Activated naive CD8-positive, alpha-beta T cell treated with anti-CD3 and anti-CD28 coated beads, Interleukin-2, amount 50 U/mL, for 16 hours (primary cell): ENCODE data around the gene CUTC.
"Not testable (repeated sequence)": the region's sequence is repeated elsewhere in the genome, so short reads cannot be mapped to it uniquely, and the experiment has no call there.

ENCODE experiments used
- DNase-seq: peaks from one replicate; pipeline ENCODE4 v3.0.0-alpha.2; 2020; ENCODE audit warnings: low read depth, low spot score

The CUTC gene

DNA sequence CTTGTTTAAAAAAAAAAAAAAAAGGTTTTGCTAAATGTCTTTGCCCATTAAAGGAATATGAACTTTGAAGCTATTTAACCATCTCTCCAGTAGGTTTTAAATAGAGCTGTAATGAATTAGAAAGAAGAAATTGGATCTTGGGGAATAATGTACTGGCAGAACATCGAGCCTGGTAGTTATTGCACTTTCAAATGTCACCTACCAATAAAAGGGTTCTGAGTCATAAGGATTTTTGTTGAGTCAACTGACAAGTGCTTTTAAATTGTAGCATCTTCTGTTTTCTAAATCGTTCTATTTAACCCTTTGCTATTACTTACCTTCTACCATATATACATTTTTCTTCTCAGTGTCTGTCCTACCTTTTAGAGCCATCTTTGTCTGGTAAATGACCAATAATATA is 10.7 kb downstream of the CUTC start:
- DNase-seq, result no peak

DNA sequence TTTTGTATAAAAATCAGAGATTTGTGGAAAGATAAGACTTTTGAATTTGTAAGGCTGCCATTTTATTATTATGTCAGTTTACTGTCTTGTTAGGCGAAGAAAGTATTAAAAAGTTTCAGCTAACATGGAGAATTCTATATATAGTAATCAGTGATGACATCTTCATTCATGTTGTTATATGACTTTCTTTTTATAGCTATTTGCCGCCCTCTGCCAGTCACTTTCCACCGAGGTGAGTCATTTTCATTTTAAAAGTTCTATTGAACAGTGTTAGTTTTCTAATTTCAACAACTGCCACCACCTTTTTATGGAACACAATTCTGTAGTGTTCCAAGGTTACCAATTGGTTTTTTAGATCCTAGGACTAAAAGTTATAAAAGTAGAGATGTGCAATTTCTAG is 11.8 kb downstream of the CUTC start:
- no peak for DNase-seq

GRCh38 chr10:99746166-99746565 is 14.1 kb downstream of the CUTC start:
- DNase-seq, result not testable (repeated sequence)

GRCh38 chr10:99748823-99749451 is 16.9 kb downstream of the CUTC start:
- DNase-seq, result no peak

GRCh38 chr10:99750641-99751040 is 18.6 kb downstream of the CUTC start:
- no peak for DNase-seq

DNA sequence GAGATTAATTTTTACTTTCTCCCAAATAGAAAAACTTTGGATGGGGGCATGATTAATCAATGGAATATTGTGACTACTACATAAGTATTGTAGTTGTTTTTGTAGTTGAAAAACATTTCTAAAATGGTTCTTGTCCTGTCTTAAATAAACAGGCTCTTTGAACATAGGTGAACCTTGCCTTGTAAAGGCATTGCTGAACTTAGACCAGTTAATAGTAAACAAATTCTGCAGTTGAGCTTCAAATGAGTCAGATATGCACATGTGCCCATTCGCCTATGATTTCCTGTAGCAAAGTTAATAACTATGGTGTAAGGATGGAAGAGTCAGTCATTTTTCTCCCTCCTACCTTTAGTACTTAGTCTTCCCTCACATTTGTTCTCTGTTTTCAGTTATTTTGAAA is 22.6 kb downstream of the CUTC start:
- no peak for DNase-seq

DNA sequence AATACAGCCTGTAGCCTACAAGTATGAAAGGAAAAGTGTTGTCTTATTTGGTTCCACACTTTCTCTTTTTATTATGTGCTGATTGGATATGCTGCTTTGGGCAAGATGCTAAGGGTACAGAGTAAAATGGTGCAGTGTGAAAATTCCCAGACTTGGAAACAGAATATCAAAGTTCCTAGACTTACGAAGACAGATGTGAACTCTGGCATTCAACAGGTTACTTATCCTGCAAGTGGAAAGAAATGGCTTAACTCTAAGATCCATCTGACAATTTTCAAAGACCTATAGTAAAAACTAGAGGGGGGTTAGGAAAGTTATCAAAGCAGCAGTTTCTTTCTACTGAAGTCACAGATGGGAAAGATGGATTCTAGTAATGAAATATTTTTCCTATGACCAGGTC is 24.1 kb downstream of the CUTC start:
- DNase-seq, result no peak

- no peak for DNase-seq
Measured at GRCh38 chr10:99758211-99758891, 26.3 kb downstream of the CUTC start.

DNA sequence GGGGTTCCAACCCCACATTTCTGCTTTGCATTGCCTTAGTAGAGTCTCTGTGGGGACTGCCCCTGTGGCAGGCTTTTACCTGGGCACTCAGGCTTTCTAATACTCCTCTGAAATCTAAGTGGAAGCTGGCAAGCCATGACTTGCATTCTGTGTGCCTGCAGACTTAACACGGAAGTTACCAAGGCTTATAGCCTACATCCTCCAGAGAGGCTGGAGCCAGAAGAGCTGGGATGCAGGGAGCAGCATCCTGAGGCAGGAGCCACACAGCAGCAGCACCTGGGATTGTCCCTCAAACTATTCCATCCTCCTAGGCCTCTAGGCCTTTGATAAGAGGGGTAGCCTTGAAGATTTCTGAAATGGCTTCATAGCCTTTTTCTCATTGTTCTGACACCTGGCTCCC is 28.3 kb downstream of the CUTC start:
- no peak for DNase-seq

GRCh38 chr10:99761365-99761764 is 29.3 kb downstream of the CUTC start:
- DNase-seq, result no peak

GRCh38 chr10:99765672-99766301 is 33.8 kb downstream of the CUTC start:
- DNase-seq, result no peak

- DNase-seq, result no peak
Measured at GRCh38 chr10:99766302-99766681, 34.3 kb downstream of the CUTC start.

GRCh38 chr10:99767901-99768300 is 35.9 kb downstream of the CUTC start:
- DNase-seq, result no peak

GRCh38 chr10:99768556-99768955 is 36.5 kb downstream of the CUTC start:
- DNase-seq, result no peak

DNA sequence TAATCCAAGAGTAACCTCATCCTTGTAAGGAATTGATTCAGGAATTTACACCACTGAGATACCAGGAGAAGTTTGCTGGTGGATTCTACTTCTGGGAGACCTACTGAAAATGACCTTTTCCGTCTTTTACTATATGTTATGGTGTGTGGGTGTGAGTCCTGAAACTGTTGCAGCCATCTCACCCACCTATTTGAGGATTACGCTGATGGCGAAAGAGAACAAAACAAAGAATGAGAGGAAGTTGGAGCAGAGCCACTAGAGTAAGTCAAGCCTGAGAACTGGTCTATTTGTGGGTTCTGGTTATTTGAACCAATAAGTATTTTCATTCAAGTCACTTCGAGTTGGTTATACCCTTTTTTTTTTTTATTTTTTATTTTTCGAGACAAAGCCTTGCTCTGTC is 37.7 kb downstream of the CUTC start:
- no peak for DNase-seq

DNA sequence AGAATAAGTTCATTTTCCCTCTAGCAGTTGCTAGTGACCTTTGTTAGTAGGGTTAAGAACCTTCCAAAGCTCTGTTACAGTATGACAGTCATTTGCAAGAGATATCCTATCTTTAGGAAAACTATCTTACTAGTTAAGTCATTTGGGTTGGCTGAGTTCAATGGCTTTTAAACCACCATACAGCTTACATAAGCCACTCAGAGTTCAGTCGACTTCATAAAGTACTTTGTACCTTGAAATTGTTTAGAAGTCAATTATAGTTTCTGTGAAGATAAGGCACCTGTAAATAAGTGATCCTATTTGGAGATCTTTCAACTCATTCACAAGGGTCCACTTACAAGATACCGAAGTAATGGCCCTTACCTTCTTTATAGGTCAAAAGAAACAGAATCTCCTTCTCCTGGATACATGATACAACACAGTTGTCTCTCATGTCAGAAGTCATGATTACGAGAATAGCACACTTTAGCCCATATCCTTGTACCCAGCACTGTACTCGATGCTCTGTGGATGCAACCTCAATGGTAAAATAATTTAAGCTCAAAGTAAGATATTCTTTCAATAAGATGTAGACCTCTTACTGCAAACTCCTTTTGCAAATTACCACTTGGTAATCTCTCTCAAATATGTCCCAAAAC is 38.5 kb downstream of the CUTC start:
- no peak for DNase-seq

DNA sequence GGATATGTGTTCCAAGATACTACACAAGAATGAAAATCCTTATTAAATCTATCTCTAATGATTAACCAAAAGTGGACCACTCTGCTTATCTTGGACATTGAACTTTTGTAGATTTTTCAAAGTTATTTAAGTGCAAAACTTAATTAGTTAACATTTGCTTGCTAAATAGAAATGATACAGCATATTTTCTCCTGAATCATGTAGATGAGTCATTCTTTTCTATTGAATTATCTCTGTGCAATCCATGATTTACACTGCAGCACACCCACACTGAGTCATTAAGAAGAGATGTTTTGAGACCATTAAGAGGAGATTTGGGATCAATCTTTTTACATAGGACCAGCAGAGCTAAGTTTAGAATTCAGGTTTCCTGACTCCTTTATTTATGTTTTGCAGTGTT is 43.8 kb downstream of the CUTC start:
- no peak for DNase-seq

- DNase-seq, result no peak
Measured at GRCh38 chr10:99777918-99778714, 46.1 kb downstream of the CUTC start.

GRCh38 chr10:99779335-99779734 is 47.3 kb downstream of the CUTC start:
- DNase-seq, result no peak

DNA sequence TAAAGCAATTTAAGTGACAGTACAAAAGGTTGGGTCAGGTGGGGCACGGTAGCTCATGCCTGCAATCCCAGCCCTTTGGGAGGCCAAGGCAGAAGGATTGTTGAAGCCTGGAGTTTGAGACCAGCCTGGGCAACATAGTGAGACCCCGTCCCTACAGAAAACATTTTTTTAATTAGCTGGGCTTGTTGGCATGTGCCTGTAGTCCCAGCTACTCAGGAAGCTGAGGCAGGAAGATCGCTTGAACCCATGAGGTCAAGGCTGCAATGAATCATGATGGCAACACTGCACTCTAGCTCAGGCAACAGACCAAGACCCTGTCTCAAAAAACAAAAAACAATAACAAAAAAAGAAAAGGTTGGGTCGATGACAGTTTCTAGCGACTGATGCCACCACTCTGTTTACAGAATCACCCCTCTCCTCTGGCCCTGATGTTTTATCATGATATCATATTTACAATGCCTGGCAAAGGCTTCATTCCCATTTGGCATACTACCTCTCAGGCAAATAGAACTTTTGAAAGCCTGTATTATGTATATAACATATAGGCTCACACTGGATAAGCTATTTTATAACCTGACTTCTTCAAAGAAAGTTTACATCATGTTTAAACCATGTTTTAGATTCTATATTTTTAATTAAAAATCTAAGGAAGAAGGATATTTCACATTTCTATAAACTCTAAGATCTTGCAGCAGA is 49.8 kb downstream of the CUTC start:
- no peak for DNase-seq
